NB4 (cell line): ENCODE measurements around the gene IL2RA.

Experiments
- DNase-seq: peaks from one replicate; pipeline ENCODE4 v3.0.0; 2010; ENCODE audit warnings: low read depth
- H3K4me3 ChIP-seq: one replicate; pipeline ENCODE4 v1.5.1; 2011; ENCODE audit warnings: mild to moderate bottlenecking, low read depth, low read length, moderate library complexity
- CTCF ChIP-seq: IDR thresholded peaks from one replicate; pipeline ENCODE4 v1.5.1; 2012; ENCODE audit warnings: low read depth, low read length
- MAX ChIP-seq: IDR thresholded peaks from 2 replicates; pipeline ENCODE4 v1.6.1; 2011; ENCODE audit warnings: low read depth, low read length
- MYC ChIP-seq: IDR thresholded peaks from 2 replicates; pipeline ENCODE4 v1.6.1; 2011; ENCODE audit warnings: low read depth, low read length
- POLR2A ChIP-seq: IDR thresholded peaks from 2 replicates; pipeline ENCODE4 v1.6.1; 2011; ENCODE audit warnings: mild to moderate bottlenecking; ENCODE audit not compliant: insufficient read length; ENCODE audit errors: extremely low read depth

The IL2RA gene

GRCh38 chr10:5999440-6000165, 62.6 kb downstream of the IL2RA start:
- no peak overlapping the region for H3K4me3 ChIP-seq
- no peak for DNase-seq
- TF ChIP-seq POLR2A, result no peak
- TF ChIP-seq CTCF, result no peak
- no peak for TF ChIP-seq MYC
- TF ChIP-seq MAX, result no peak

GRCh38 chr10:5996696-5997095, 65.5 kb downstream of the IL2RA start:
- TF ChIP-seq CTCF (no peak), MAX (no peak), MYC (no peak), POLR2A (no peak)
- DNase-seq, result no peak
- H3K4me3 ChIP-seq, result no peak overlapping the region

- TF ChIP-seq POLR2A (no peak), MAX (no peak), CTCF (no peak), MYC (no peak)
- no peak for DNase-seq
- no peak overlapping the region for H3K4me3 ChIP-seq
These were observed 69.8 kb downstream of the IL2RA start for GRCh38 chr10:5992398-5992797.

- TF ChIP-seq POLR2A (no peak), CTCF (no peak), MYC (no peak), MAX (no peak)
- no peak overlapping the region for H3K4me3 ChIP-seq
- no peak for DNase-seq
These were observed 70.5 kb downstream of the IL2RA start for GRCh38 chr10:5991708-5992107.

GRCh38 chr10:5989756-5990155, 72.4 kb downstream of the IL2RA start:
- TF ChIP-seq CTCF (no peak), MYC (no peak), POLR2A (no peak), MAX (no peak)
- no peak overlapping the region for H3K4me3 ChIP-seq
- DNase-seq, result no peak
